ENCODE measurements around the gene CACNA1I. TPM values are rescaled to one million over a fixed set of nuclear protein-coding genes. Genes with fewer than 3 reads are reported as not detected.

Gene CACNA1I
- total and polyA plus RNA-seq, 2 experiments from 2014 or later, result 0.42 to 2.4 TPM

GRCh38 chr22:39528080-39528661 is 42.4 kb upstream of the CACNA1I start:
- DNase-seq (ENCODE audit: low spot score), result no peak
- H3K36me3 ChIP-seq (ENCODE audit: insufficient read depth), result peaks cover 10% of the 10 kb centered on the region
- no peak overlapping the region for H3K27ac Mint-ChIP-seq
- no peak for ATAC-seq
- peaks cover 52% of the 10 kb centered on the region for H3K4me1 Mint-ChIP-seq
- H3K27me3 ChIP-seq (ENCODE audit: insufficient read depth), result no peaks in the 10 kb centered on the region
- peaks cover 34% of the 10 kb centered on the region for H4K20me1 ChIP-seq (replicated peaks; ENCODE audit: insufficient read depth)
- 0 out of 2 replicates have a peak overlapping the region, but pooled peaks have one; percentile 39 for H3K27ac ChIP-seq (ENCODE audit: low read depth)
- no peak overlapping the region; the same call in 2 of the 3 replicates for H3K4me3 Mint-ChIP-seq
- peaks cover 39% of the 10 kb centered on the region for H3K27me3 Mint-ChIP-seq (ENCODE audit: insufficient read depth, low read depth, poor library complexity)
- H3K4me1 ChIP-seq (ENCODE audit: insufficient read depth), result peaks cover 32% of the 10 kb centered on the region
- H3K4me2 ChIP-seq, result no peak overlapping the region
- TF ChIP-seq, protein P1, sequence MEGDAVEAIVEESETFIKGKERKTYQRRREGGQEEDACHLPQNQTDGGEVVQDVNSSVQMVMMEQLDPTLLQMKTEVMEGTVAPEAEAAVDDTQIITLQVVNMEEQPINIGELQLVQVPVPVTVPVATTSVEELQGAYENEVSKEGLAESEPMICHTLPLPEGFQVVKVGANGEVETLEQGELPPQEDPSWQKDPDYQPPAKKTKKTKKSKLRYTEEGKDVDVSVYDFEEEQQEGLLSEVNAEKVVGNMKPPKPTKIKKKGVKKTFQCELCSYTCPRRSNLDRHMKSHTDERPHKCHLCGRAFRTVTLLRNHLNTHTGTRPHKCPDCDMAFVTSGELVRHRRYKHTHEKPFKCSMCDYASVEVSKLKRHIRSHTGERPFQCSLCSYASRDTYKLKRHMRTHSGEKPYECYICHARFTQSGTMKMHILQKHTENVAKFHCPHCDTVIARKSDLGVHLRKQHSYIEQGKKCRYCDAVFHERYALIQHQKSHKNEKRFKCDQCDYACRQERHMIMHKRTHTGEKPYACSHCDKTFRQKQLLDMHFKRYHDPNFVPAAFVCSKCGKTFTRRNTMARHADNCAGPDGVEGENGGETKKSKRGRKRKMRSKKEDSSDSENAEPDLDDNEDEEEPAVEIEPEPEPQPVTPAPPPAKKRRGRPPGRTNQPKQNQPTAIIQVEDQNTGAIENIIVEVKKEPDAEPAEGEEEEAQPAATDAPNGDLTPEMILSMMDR (conservative IDR thresholded peaks at IDR 0.05; ENCODE audit: low read depth in 2 of 2), result no peak
- no peak for TF ChIP-seq ZNF462 (CRISPR knock-in tag; IDR thresholded peaks at IDR 0.05)
- no peak for TF ChIP-seq NANOG (IDR thresholded peaks at IDR 0.05; ENCODE audit: borderline replicate concordance)
- no peak for TF ChIP-seq ZNF114 (CRISPR knock-in tag; IDR thresholded peaks at IDR 0.05)
- TF ChIP-seq JUNB (IDR thresholded peaks at IDR 0.05; ENCODE audit: unreplicated experiment), result no peak
- no peak for TF ChIP-seq POLR2AphosphoS5 (IDR thresholded peaks at IDR 0.05; ENCODE audit: low read depth)
- TF ChIP-seq REST (IDR thresholded peaks at IDR 0.05; ENCODE audit: unreplicated experiment), result no peak
- TF ChIP-seq EZH2phosphoT487 (IDR thresholded peaks at IDR 0.05; ENCODE audit: unreplicated experiment), result no peak
- TF ChIP-seq CREB1 (CRISPR knock-in tag; IDR thresholded peaks at IDR 0.05; ENCODE audit: low read depth), result no peak
- TF ChIP-seq ETS1 (IDR thresholded peaks at IDR 0.05), result no peak
- TF ChIP-seq ZNF331 (CRISPR knock-in tag; IDR thresholded peaks at IDR 0.05; ENCODE audit: low read depth), result no peak
- no peak overlapping the region for H2AFZ ChIP-seq
- peaks cover 53% of the 10 kb centered on the region for H3F3A ChIP-seq (replicated peaks; ENCODE audit: low read depth)
- no peaks in the 10 kb centered on the region for H3K9me2 ChIP-seq (ENCODE audit: insufficient read depth)
- no peak overlapping the region for H3K4me3 ChIP-seq
- peaks cover 21% of the 10 kb centered on the region for H3K79me2 ChIP-seq (replicated peaks; ENCODE audit: insufficient read depth)
- peaks cover 2% of the 10 kb centered on the region; the same call in 2 of the 3 replicates for H3K9me3 Mint-ChIP-seq
- H3K36me3 Mint-ChIP-seq (ENCODE audit: low read depth), result peaks cover 61% of the 10 kb centered on the region

Measured in GM23338 (cell line).